Uterus (tissue), 2 donors: ENCODE data around the gene SLC35E2B.
"Not testable (repeated sequence)": the region's sequence is repeated elsewhere in the genome, so short reads cannot be mapped to it uniquely, and the experiment has no call there.

Experiments
- CTCF ChIP-seq, 4 experiments: fragments of 200-600 bp in 2 of 4; fragments of 450-650 bp in 2 of 4; sonication (generic) in 2 of 4; IDR thresholded peaks; one replicate each; pipeline ENCODE4 v1.5.1; 2016 to 2019; ENCODE audit warnings: antibody characterized with exemption in 4 of 4, mild to moderate bottlenecking in 2 of 4, moderate library complexity in 1 of 4
- POLR2A ChIP-seq, 2 donors: fragments of 450-650 bp; IDR thresholded peaks; one replicate each; pipeline ENCODE4 v1.6.1; 2016; ENCODE audit warnings: antibody characterized with exemption in 2 of 2, mild to moderate bottlenecking in 1 of 2, moderate library complexity in 1 of 2

GRCh38 chr1:1640081-1640480, 52.5 kb downstream of the SLC35E2B start:
- TF ChIP-seq POLR2A, CTCF (IDR thresholded peaks at IDR 0.05): not testable (repeated sequence)
